ENCODE measurements around the gene RICTOR. TPM values are rescaled to one million over a fixed set of nuclear protein-coding genes. Genes with fewer than 3 reads are reported as not detected.

Gene RICTOR
- total and polyA plus RNA-seq, 9 of the 15 experiments (the other 6 are each of a cell fraction or from before 2014, with no cell fraction given): 13.9 to 46.6 (median 22.6) TPM

DNA sequence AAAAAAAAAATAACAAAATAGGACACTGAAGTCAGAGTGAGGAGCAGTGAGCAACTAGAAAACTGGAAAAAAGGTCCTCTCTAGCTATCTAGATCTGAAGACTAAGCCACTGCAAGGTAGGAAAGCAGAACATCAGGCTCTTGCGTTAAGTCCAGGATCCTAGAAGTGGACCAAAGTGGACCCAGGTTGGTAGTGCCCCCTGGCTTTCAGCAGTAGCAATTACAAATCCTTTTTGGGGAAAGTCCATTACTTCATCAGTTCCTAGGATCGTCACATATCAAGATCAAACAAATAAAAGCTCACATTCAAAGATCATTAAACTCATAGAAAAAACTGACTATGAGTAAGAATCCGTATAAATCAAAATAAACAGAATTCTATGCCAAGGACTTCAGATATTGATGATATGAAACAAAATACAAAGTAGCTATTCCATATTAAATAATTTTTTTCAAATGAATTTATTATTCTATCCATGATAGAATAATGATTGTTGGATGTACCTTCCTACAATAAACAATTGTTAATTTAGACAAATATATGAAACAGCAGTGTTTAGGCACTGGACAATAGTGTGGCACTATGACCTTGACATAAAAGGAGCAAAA, 6.5 kb upstream of the RICTOR start (continued):
- TF ChIP-seq ARID2 (IDR thresholded peaks at IDR 0.05) (peak; percentile 79; the same call in 1 of the 2 replicates), CBX3 (IDR thresholded peaks at IDR 0.05; ENCODE audit: borderline replicate concordance in 1 of 2, low read length in 2 of 2) (0 out of 3 replicates have a peak, but pooled peaks of 1 of the 2 experiments have one; percentile 30), NR2C1 (IDR thresholded peaks at IDR 0.05) (no peak), NR2C1 (tag; IDR thresholded peaks at IDR 0.05) (no peak), ZNF717 (CRISPR knock-in tag; IDR thresholded peaks at IDR 0.05) (no peak), CEBPB (tag; IDR thresholded peaks at IDR 0.05) (peak; percentile 52), ZFPM2 (CRISPR knock-in tag; IDR thresholded peaks at IDR 0.05) (no peak), MCM2 (IDR thresholded peaks at IDR 0.05; ENCODE audit: low read depth) (no peak), FOXA3 (CRISPR knock-in tag; conservative IDR thresholded peaks at IDR 0.05 in 1 of 2, IDR thresholded peaks at IDR 0.05 in 1 of 2) (no peak), NFIC (IDR thresholded peaks at IDR 0.05) (no peak), RNF2 (IDR thresholded peaks at IDR 0.05) (no peak), GATAD2A (IDR thresholded peaks at IDR 0.05) (no peak), ZNF146 (CRISPR knock-in tag; IDR thresholded peaks at IDR 0.05; ENCODE audit: unreplicated experiment) (no peak), CREM (IDR thresholded peaks at IDR 0.05; ENCODE audit: low read depth) (no peak), RBM14 (IDR thresholded peaks at IDR 0.05; ENCODE audit: borderline replicate concordance, insufficient read depth, low read depth, low read length) (no peak), ATF7 (IDR thresholded peaks at IDR 0.05) (peak; percentile 74), ZNF311 (CRISPR knock-in tag; IDR thresholded peaks at IDR 0.05) (no peak)
- TF ChIP-seq, protein P1, sequence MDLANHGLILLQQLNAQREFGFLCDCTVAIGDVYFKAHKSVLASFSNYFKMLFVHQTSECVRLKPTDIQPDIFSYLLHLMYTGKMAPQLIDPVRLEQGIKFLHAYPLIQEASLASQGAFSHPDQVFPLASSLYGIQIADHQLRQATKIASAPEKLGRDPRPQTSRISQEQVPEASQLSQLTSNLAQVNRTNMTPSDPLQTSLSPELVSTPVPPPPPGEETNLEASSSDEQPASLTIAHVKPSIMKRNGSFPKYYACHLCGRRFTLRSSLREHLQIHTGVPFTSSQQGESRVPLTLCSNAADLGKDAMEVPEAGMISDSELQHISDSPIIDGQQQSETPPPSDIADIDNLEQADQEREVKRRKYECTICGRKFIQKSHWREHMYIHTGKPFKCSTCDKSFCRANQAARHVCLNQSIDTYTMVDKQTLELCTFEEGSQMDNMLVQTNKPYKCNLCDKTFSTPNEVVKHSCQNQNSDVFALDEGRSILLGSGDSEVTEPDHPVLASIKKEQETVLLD (IDR thresholded peaks at IDR 0.05): 0 out of 2 replicates have a peak, but pooled peaks have one; percentile 20
- TF ChIP-seq, protein P2, sequence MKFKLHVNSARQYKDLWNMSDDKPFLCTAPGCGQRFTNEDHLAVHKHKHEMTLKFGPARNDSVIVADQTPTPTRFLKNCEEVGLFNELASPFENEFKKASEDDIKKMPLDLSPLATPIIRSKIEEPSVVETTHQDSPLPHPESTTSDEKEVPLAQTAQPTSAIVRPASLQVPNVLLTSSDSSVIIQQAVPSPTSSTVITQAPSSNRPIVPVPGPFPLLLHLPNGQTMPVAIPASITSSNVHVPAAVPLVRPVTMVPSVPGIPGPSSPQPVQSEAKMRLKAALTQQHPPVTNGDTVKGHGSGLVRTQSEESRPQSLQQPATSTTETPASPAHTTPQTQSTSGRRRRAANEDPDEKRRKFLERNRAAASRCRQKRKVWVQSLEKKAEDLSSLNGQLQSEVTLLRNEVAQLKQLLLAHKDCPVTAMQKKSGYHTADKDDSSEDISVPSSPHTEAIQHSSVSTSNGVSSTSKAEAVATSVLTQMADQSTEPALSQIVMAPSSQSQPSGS (CRISPR knock-in tag; IDR thresholded peaks at IDR 0.05): no peak
- TF ChIP-seq, protein P3, sequence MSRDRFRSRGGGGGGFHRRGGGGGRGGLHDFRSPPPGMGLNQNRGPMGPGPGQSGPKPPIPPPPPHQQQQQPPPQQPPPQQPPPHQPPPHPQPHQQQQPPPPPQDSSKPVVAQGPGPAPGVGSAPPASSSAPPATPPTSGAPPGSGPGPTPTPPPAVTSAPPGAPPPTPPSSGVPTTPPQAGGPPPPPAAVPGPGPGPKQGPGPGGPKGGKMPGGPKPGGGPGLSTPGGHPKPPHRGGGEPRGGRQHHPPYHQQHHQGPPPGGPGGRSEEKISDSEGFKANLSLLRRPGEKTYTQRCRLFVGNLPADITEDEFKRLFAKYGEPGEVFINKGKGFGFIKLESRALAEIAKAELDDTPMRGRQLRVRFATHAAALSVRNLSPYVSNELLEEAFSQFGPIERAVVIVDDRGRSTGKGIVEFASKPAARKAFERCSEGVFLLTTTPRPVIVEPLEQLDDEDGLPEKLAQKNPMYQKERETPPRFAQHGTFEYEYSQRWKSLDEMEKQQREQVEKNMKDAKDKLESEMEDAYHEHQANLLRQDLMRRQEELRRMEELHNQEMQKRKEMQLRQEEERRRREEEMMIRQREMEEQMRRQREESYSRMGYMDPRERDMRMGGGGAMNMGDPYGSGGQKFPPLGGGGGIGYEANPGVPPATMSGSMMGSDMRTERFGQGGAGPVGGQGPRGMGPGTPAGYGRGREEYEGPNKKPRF (IDR thresholded peaks at IDR 0.05; ENCODE audit: low read depth, low read length): no peak
